Femur (tissue), 1 donor: ENCODE results near the gene DNAAF9.
A peak's percentile ranks its signal among the peaks of the same experiment; 100 is the strongest.
"Not testable (repeated sequence)": the region's sequence is repeated elsewhere in the genome, so short reads cannot be mapped to it uniquely, and the experiment has no call there.

Experiments used
- DNase-seq: peaks from one replicate; pipeline ENCODE4 v3.0.0-alpha.2; 2017

The DNAAF9 gene

DNA sequence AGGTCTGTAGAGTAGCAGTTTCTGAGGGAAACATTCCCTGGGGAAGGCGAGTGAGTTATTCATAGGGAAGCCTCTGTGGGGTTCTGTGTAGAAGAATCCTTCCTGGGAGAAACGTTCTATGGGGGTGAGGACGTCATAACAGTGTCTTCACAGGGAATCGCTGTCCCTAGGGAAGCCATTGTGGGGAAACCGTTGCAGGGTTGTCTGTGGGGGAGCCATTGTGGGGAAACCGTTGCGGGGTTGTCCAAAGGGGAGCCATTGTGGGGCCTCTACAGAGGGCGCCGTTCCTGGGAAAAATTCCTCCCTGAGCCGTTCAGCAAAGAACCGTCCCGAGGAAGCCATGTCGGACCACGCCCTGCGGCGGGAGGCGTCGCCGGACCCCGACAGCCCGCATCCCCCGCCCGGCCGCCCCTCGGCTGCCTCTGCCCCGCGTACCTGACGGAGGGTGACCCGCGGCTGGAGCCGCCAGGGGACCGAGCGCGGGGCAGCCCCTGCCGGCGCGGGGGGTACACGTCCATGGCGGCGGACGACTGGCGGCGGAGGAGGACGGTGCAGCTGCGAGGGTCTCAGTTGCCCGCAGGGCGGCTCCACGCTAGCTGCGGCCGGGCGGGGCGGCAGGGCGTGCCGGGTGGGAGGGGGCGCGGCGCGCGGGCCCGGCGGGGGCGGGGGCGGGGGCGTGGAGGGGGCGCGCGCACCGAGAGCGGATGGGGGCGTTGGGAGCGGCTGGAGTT lies at the start of gene DNAAF9:
TSS of gene DNAAF9 (minus strand) at position 630 of the 731 bp plus-strand sequence. CDS start at position 518, 112 bp downstream.
- DNase-seq = peak; percentile 85

GRCh38 chr20:3456648-3457047 lies 49.2 kb upstream of the DNAAF9 start:
- no peak for DNase-seq

DNA sequence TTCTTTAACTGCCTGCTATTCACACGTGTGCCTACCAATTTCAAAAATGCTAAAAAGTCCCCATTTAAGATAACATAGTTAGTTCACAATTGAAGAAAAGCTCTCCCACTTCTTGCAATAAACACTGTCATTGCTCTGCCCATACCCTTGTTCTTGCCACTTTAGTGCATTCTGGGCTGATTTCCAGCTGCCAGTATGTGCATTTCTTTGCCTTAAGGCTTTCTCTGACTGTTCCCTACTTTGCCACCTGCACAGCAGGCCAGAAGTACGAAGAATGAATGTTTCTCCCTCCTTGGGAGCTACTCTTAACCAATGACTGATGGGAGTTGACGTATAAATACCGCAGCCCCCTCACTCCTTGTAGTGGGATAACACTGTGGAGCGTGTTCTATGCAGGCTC lies 47.4 kb upstream of the DNAAF9 start:
- no peak for DNase-seq

- DNase-seq = no peak
These were observed 45.2 kb upstream of the DNAAF9 start for GRCh38 chr20:3452690-3453089.

DNA sequence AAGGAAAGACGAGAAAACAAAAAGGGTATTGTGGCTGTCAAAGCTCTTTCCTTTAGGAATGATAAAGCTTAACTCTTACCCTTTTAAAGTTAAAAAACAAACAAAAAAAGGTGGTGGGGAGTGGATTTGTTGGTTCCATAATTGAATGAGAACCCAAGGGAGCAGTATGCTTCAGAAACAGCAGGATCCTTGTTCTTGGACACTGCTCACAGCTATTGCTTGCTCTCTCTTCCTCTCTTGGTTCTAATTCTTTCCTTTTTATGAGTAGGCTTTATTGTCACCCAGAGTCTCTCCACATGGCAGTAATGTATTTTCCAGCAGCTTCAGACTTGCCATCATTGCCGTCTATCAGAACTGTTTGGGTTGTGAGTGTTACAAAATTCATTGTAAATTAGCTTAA lies 44.7 kb upstream of the DNAAF9 start:
- no peak for DNase-seq

DNA sequence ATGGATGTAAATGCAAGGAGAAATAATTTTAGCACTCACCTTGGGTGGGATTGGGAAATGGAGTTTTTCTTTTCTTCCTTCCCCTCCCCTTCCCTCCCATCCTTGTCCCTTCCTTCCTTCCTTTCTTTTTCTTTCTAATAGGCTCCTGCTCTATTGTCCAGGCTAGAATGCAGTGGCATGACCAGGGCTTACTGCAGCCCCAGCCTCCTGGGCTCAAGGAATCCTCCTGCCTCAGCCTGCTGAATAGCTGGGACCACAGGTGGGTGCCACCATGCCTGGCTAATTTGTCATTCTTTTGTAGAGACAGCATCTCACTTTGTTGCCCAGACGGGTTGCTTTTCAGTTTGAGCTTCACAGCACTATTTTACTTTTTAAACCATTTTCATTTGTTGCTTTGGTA lies 41.9 kb upstream of the DNAAF9 start:
- DNase-seq = no peak

DNA sequence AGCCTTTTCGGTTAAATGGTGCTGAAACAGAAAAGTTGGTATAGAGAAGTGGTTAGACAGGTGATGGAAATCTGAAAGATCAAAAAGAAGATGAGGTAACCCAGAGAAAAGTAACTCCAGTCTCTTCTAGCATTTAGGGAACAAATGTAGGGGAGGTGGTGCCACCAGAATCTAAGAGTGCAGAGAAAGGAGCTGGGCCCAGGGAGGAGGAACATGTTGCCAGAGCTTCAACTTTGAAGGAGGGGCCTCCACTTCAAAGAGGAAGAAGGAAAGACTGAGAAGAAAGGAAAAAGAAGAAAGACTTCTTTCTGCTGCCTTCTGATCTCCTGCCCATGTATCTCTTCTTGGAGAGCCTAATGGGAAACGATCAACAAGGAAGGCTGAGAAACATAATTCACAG lies 39.9 kb upstream of the DNAAF9 start:
- no peak for DNase-seq

GRCh38 chr20:3446779-3447178 lies 39.3 kb upstream of the DNAAF9 start:
- no peak for DNase-seq

- DNase-seq = no peak
These were observed 29.6 kb upstream of the DNAAF9 start for GRCh38 chr20:3436864-3437574.

DNA sequence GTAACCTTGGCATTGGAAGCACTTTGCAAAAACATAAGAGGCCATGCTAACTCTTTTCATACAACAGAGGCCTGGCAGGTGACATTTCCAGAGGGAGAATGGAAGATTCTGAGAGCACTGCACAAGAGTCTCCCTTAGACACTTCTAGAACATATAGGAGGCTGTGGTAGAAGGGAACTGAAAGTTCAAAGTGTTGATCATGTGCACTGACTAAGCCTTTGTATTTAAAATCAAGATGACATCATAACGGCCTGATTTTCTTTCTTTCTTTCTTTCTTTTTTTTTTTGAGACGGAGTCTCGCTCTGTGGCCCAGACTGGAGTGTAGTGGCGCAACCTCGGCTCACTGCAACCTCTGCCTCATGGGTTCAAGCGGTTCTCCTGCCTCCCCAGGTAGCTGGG lies 26.8 kb upstream of the DNAAF9 start:
- no peak for DNase-seq

GRCh38 chr20:3433744-3434143 lies 26.3 kb upstream of the DNAAF9 start:
- no peak for DNase-seq

DNA sequence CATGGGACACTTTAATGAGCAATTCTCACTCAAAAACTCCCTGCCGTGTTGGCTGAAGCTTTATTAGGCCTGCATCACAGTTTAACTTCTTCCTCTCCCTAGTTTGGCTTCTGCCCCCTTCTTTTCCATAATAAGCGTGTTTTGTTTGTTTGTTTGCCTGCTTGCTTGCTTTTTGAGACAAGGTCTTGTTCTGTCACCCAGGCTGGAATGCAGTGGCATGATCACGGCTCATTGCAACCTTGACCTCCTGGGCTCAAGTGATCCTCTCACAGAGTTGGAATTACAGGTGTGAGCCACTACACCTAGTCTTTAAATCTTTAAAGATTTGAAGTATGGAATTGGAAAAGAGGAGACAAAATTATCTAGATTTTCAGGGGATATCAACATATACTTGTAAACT lies 25.4 kb upstream of the DNAAF9 start:
- DNase-seq = no peak

DNA sequence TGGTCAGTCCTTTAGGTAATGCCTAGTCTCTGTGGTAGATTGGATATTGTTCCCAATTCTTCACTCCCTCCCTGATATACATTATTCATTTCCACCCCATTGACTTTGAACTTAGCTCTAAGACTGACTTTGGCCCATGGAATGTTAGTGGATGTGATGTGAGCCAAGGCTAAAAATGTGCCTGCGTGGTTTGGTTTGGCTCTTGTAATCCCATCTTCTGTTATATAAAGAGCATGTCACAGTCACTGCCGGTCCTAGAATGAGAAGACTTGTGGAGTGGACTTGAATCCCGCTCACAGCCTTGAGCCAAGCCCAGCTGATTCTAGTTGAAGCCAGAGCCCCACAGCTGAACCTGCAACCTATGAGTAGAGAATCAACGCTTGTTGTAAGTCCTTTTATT lies 23.6 kb upstream of the DNAAF9 start:
- no peak for DNase-seq

DNA sequence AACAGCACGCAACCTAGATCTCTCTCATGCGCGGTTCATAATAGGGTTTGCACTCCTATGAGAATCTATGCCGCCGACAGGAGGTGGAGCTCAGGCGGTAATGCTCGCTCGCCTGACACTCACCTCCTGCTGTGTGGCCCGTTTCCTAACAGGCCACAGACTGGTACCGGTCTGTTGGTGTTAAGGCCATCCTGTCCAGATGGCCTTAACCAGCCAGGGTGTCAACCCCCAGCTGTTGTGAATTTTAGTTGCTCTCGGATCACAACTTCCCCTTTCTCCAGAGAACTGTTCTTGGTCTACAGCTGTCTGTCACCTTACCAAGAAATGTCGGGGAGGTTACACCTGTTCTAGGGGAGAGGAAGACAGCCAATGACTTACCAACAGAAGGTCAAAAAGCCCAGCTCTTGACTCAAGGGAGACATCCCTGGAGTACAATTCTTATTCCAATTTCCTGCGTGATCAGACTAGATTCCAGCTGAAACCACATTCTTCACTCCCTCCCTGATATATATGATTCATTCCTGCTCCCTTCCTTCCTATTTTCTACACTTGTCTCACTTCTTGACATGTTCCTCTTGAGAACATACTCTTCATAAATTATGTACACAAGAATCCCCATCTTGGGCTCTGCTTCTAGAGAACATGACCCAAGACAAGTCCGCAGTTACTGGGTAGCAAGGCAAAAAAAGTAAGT lies 23.1 kb upstream of the DNAAF9 start:
- DNase-seq = peak; percentile 25

DNA sequence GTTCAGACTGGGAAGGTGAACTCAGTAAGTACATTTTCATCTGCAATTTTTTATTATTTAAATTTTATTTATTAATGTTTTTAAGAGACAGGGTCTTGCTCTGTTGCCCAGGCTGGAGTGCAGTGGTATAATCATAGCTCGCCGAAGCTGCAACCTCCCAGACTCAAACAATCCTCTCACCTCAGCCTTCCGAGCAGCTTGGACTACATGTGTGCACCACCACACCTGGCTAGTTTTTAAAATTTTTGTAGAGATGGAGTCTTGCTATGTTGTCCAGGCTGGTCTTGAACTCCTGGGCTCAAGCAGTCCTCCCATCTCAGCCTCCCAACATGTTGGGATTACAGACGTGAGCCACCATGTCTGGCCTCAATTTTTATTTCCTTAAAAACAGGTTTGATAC lies 19.3 kb upstream of the DNAAF9 start:
- not testable (repeated sequence) for DNase-seq

- DNase-seq = no peak
These were observed 15.7 kb upstream of the DNAAF9 start for GRCh38 chr20:3423126-3423525.

DNA sequence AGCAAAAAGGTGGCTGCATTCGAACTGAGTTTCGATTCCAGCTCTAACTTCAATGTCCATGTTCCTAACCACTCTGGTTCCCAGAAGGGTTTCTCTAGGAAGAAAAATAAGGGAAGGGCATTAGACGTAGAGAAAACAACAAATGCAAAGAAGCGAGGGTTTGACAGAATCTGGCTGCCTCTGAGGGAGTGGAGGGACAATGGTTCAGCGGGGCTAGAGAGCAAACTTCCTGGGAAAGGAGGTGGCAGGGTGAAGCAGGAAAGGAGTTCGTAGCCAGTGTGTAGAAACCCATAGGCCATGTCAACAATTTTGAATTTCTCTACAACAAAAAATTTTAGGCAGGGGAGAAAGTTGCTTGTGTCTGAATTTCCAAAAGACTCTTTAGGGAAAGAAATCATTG lies 14.5 kb upstream of the DNAAF9 start:
- DNase-seq = no peak

- DNase-seq = peak; percentile 21
These were observed 12.8 kb upstream of the DNAAF9 start for GRCh38 chr20:3420211-3420707.

DNA sequence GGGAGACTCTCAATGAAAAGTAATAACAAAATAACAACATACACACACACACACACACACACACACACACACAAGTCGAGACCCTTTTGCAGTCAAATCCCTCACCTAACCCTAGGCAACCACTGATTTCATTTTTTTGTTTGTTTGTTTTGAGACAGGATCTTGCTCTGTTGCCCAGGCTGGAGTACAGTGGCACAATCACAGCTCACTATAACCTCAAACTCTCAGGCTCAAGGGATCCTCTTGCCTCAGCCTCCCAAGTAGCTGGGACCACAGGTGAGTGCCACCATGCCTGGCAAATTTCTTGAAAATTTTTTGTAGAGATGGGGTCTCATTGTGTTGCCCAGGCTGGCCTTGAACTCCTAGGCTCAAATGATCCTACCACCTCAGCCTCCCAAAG lies 10.7 kb upstream of the DNAAF9 start:
- not testable (repeated sequence) for DNase-seq

- no peak for DNase-seq
These were observed 6.7 kb upstream of the DNAAF9 start for GRCh38 chr20:3414122-3414521.

DNA sequence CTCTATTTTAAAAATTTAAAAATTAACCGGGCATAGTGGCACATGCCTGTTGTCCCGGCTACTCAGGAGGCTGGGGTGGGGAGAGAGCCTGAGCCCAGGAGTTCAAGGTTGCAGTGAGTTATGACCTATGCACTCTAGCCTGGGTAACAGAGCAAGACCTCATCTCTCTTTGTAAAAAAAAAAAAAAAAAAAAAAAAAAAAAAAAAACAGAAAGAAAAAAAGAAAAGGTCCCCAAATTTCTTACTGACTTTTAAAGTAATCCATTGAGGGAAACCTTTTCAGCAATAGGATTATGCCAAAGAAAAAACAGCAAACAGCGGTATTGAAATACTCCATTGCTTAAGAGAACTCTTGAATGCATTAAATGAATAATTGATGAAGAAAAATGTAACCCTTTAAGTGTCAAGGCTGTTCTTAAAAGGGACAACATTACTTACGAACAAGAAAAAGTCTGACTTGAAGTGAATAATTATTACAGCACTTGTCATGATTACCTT lies 6.0 kb upstream of the DNAAF9 start:
- DNase-seq = no peak

GRCh38 chr20:3412600-3413392 lies 5.3 kb upstream of the DNAAF9 start:
- DNase-seq = no peak

GRCh38 chr20:3410464-3410863 lies 3.0 kb upstream of the DNAAF9 start:
- DNase-seq = no peak
